Measurements from ENCODE around the gene RAB3C.

- TF ChIP-seq, protein P1, sequence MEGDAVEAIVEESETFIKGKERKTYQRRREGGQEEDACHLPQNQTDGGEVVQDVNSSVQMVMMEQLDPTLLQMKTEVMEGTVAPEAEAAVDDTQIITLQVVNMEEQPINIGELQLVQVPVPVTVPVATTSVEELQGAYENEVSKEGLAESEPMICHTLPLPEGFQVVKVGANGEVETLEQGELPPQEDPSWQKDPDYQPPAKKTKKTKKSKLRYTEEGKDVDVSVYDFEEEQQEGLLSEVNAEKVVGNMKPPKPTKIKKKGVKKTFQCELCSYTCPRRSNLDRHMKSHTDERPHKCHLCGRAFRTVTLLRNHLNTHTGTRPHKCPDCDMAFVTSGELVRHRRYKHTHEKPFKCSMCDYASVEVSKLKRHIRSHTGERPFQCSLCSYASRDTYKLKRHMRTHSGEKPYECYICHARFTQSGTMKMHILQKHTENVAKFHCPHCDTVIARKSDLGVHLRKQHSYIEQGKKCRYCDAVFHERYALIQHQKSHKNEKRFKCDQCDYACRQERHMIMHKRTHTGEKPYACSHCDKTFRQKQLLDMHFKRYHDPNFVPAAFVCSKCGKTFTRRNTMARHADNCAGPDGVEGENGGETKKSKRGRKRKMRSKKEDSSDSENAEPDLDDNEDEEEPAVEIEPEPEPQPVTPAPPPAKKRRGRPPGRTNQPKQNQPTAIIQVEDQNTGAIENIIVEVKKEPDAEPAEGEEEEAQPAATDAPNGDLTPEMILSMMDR (IDR thresholded peaks at IDR 0.05) = no peak
- no peak for TF ChIP-seq POLR2A (IDR thresholded peaks at IDR 0.05)
These were observed 17.8 kb upstream of the RAB3C start for GRCh38 chr5:58565033-58565432.

Measured in right lobe of liver (tissue), 4 donors.